ENCODE measurements around the gene GDF3.
A peak's percentile ranks its signal among the peaks of the same experiment; 100 is the strongest.
"Not testable (repeated sequence)": the region's sequence is repeated elsewhere in the genome, so short reads cannot be mapped to it uniquely, and the experiment has no call there.

GDF3 gene

GRCh38 chr12:7695566-7696197 is at the start of gene GDF3:
Gene GDF3, minus strand, starts transcription at chr12:7695775. Its CDS starts 47 bp downstream, at chr12:7695728.
- peak; percentile 1 for DNase-seq (ENCODE audit: low read depth)

- no peak for DNase-seq (ENCODE audit: low read depth)
These were observed 37.4 kb upstream of the GDF3 start for GRCh38 chr12:7732993-7733392.

GRCh38 chr12:7731486-7731885 is 35.9 kb upstream of the GDF3 start:
- DNase-seq (ENCODE audit: low read depth), result no peak

DNA sequence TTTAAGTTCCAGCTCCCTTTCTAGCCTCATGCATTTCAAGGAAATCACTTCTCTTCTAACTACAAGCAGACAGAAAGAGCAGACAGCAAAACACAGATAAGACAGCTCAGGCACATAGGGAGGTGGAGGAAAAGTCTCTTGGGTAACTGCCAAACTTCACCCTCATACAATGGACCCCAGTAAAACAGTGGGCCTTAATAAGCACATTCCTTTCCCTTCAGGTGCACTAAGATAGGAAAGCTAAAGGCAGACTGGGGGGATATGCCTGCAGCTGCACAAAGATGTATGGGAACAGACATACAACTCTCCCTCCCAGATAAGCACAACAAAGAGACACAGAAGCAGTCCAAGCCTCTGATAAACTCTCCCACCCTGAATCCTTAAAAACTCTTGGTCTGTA is 35.4 kb upstream of the GDF3 start:
- not testable (repeated sequence) for DNase-seq (ENCODE audit: low read depth)

- peak; percentile 20 for DNase-seq (ENCODE audit: low read depth)
These were observed 34.2 kb upstream of the GDF3 start for GRCh38 chr12:7729746-7730145.

DNA sequence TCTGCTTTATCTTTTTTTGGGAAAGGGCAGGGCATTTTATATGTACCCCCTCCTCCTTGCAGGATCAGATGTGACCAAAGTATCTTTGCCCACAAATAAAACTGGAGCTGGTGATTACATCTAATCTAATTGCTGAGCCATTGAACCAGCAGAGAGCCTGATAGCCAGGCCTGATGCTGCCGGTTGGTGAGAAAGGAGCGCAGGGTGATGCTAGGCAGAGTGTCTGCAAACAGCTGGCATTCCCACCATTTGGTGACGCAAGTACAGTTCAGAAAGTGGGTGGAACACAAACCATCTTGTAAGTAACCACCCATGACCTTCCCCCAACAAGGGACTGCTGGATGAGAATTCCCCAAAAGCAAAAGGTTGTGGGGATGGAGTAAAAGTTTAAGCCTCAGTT is 28.4 kb upstream of the GDF3 start:
- DNase-seq (ENCODE audit: low read depth), result no peak

DNA sequence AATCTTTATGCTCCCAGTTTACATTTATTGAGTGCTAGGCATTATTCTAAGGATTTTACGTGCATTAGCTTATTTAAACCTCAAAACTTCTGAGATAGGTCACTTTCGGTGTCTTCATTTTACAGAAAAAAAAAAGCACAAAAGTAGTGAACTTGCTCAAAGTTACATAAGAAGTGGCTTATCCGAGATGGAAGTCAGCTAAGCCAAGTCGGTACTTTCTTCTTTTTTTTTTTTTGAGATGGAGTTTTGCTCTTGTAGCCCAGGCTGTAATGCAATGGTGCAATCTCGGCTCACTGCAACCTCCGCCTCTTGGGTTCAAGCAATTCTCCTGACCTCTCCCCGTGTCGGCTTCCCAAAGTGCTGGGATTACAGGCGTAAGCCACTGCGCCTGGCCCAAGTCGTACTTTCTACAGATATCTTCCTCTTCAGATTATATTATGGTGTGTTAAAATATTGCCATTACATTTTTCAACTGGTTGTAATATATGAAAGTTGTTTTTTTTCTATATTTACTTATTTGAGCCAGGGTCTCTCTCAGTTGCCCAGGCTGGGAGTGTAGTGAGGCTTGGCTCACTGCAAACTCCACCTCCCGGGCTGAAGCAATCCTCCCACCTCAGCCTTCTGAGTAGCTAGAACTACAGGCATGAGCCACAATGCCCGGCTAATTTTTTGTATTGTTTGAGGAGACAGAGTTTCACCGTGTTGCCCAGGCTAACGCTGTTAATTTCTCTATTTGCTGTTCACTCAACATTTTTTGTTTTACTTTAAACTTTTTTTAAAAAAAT is 24.6 kb upstream of the GDF3 start:
- DNase-seq (ENCODE audit: low read depth), result no peak

DNA sequence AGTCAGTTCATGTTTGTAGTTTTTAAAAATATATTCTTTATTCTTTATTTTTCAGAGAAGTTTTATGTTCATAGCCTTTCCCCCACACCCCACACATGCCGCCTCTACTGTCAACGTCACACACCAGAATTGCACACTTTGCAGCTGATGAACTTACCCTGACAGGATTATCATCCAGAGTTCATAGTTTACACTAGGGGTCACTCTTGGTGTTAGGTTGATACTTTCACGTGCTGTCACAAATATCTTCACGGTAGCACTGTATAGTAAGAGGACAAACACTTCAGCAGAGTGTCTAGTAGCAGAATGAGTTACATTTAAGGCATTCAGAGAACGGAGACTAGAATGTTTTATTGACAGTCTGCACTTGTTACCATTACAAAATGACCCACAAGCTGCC is 20.8 kb upstream of the GDF3 start:
- DNase-seq (ENCODE audit: low read depth), result no peak

- no peak for DNase-seq (ENCODE audit: low read depth)
These were observed 17.4 kb upstream of the GDF3 start for GRCh38 chr12:7712841-7713442.

- no peak for DNase-seq (ENCODE audit: low read depth)
These were observed 15.6 kb upstream of the GDF3 start, which contains the start of gene DPPA3 for GRCh38 chr12:7711133-7711532. Gene DPPA3, plus strand, starts transcription at chr12:7711433. Its CDS starts 138 bp downstream, at chr12:7711571.

- DNase-seq (ENCODE audit: low read depth), result no peak
These were observed 14.5 kb upstream of the GDF3 start for GRCh38 chr12:7709969-7710675.

GRCh38 chr12:7705846-7706245 is 10.3 kb upstream of the GDF3 start:
- no peak for DNase-seq (ENCODE audit: low read depth)

DNA sequence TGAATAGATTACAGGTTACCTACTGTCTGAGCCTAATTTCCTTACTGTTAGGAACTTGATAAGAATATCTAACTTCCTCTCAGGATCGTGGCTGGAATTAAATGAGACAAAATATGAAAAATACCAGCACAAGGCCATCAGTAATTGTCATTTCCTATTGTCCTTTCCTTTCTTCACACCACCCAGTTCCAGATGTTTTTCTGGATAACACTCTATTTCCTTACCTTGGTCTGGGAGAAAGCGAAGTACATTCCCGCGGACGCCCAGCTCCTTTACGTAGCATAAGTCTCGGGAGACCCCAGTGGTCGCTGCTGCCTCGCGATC is 376 bp downstream of the GDF3 start:
- no peak for DNase-seq (ENCODE audit: low read depth)

DNA sequence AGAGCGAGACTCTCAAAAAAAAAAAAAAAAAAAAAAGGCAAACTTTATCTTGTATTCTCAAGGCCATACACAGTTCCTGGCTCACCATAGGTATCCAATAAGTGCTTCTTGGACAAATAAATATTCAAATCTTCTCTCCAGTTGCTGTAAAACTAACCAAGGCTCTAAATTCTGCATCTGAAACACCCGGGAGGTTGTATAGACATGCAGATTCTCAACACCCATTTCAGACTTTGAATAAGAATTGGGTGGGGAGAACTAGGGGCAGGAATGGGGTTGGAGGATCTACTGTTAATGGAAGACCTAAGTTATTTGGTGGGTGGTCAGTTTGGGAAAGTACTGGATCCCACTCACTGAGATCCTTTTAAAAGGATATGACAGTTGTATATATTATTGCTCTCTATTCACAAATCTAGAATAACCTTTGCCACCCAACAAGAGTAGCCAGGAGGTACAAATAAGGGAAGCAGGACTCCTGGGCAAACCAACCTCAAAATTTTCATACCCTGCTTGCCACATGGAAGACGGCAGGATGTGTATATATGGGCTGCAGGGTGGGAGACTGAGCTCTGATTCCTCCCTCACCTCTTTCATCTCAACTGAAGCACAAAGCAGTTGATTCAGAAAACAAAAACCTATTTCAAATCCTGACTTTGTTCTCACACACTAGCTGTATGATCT is 879 bp downstream of the GDF3 start:
- no peak for DNase-seq (ENCODE audit: low read depth)

DNA sequence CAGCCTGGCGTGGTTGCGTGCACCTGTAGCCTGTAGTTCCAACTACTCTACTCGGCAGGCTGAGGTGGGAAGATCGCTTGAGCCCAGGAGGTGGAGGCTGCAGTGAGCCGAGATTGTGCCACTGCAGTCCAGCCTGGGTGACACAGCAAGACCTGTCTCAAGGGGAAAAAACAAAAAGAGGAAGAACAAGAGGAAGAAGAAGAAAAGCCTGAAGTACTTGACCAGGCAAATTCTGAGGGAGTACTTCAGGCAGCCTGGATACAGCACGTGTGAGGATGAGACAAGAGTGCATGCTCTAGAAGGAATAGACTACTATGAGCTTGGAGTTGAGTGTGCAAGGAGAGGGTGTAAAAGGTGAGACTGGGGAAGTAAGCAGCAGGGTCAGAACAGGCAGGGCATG is 1.8 kb downstream of the GDF3 start:
- no peak for DNase-seq (ENCODE audit: low read depth)

DNA sequence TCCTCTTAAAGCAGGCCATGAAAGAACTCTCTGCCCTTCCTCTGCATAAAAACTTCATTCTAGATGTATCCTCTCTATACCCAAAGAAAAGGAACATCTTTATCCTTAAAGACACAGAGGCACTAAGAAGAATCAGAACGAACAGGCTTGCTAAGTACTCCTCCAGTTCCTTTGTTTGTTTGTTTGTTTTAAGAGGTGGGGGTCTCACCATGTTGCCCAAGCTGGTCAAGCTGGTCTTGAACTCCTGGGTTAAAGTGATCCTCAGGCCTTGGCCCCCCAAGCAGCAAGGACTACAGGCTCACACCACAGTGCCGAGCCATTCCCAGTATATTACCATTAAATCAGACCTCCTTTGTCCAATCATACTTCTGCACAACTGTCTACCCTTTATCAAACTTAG is 14.0 kb downstream of the GDF3 start:
- DNase-seq (ENCODE audit: low read depth), result no peak

DNA sequence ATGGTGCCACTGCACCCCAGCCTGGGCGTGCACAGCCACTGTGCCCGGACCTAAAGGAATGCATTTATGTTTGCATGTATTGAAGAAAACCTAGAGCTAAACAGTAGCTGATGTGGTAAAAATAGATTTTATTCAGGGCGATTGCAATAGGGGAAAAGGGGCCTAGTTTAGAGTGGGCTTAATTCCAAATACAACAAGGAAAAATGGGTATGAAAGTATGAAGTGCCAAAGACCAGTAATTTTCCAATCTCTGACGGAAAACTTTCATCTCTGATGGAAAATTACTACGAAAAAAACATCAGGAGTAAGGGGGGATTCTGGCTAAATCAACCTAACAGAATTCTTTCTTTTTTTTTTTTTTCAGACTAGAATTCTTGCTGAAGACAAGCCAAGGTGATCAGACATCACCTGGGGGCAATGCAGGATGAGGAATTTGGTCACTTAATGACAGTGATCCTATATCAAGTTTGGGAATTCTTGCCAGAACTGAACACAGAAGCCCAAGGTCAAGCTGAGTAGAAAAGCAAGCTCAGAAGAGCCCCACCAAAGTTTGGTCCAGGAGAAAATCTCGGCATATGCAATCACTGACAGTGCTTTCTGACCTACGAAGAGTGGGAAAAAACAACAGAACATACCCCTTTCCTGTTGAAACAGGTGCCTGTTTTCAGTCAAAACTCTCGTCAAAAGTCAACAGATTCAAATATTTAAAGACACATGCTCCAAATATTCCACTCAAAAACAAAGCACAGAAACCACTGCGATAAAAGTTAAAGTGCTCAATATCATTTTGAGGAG is 16.1 kb downstream of the GDF3 start:
- DNase-seq (ENCODE audit: low read depth), result no peak

- DNase-seq (ENCODE audit: low read depth), result no peak
These were observed 16.8 kb downstream of the GDF3 start for GRCh38 chr12:7678744-7679143.

- peak; percentile 40 for DNase-seq (ENCODE audit: low read depth)
These were observed 18.1 kb downstream of the GDF3 start for GRCh38 chr12:7677432-7677888.

DNA sequence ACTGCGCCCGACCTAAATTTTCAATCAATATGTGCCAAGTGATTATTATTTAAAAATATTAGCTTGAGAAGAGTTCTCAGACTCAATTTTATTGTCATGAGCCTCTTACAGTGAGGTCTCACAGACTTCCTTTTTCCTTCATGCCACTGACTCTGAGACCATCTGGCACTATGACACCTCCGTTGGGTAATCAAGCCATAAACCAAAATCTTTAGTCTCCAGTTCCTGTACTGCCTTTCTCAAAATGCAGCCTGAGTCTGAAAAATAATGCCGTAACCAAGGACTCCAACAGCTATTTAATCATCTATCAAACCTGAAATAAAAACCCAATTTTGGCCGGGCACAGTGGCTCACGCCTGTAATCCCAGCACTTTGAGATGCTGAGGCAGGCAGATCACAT is 20.1 kb downstream of the GDF3 start:
- DNase-seq (ENCODE audit: low read depth), result not testable (repeated sequence)

DNA sequence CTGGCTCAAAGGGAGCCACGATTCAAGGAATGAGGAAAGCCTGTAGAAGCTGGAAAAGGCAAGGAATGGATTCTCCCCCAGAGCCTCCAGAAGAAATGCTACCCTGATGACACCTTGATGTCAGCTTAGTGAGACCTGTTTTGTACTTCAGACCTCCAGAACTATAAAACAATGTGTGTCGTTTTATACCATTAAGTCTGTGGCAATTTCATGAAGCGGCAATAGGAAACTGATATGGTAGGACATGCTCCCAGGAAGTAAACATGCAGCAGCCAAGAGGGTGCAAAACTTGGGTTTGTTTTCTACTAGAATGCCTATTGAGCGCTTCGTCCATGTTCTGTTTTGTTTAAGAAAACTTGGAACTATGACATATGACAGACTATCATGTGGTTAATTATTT is 27.4 kb downstream of the GDF3 start:
- DNase-seq (ENCODE audit: low read depth), result no peak

All from EH (cell line).